ENCODE data around the gene NAALADL2. TPM values are rescaled to one million over a fixed set of nuclear protein-coding genes. Genes with fewer than 3 reads are reported as not detected.

NAALADL2 gene
- polyA plus RNA-seq, 1 donor from 2014 or later: 1.6 TPM

- Histone ChIP-seq H2AFZ (ENCODE audit: low read depth, low read length) (no peak overlapping the region), H3K9ac (ENCODE audit: low read length) (no peak overlapping the region)
Measured at GRCh38 chr3:175585898-175586297, 726.8 kb downstream of the NAALADL2 start.

GRCh38 chr3:175590745-175591144, 731.6 kb downstream of the NAALADL2 start:
- Histone ChIP-seq H3K27me3 (ENCODE audit: insufficient read depth, low read depth, low read length) (no peaks in the 10 kb centered on the region), H2AFZ (ENCODE audit: low read depth, low read length) (no peak overlapping the region), H3K79me2 (replicated peaks; ENCODE audit: insufficient read depth, low read length) (no peaks in the 10 kb centered on the region), H4K20me1 (ENCODE audit: insufficient read depth) (no peaks in the 10 kb centered on the region), H3K9me3 (ENCODE audit: low read length) (no peaks in the 10 kb centered on the region), H3F3A (ENCODE audit: insufficient read depth, low read length, poor library complexity, severe bottlenecking) (no peaks in the 10 kb centered on the region), H3K4me3 (ENCODE audit: low read length) (no peak overlapping the region), H3K9me2 (ENCODE audit: insufficient read depth, low read length) (no peaks in the 10 kb centered on the region), H3K36me3 (ENCODE audit: insufficient read depth, low read length) (no peaks in the 10 kb centered on the region), H3K4me2 (ENCODE audit: low read length) (no peak overlapping the region), H3K27ac (ENCODE audit: low read length) (no peak overlapping the region), H3K9ac (ENCODE audit: low read length) (no peak overlapping the region)
- TF ChIP-seq CTCF (IDR thresholded peaks at IDR 0.05; ENCODE audit: poor library complexity, severe bottlenecking): no peak
- TF ChIP-seq TAF1 (IDR thresholded peaks at IDR 0.05; ENCODE audit: low read depth): no peak
- no peak for TF ChIP-seq REST (IDR thresholded peaks at IDR 0.05; ENCODE audit: borderline replicate concordance)
- no peak for TF ChIP-seq MXI1 (conservative IDR thresholded peaks at IDR 0.05; ENCODE audit: poor library complexity, severe bottlenecking)
- TF ChIP-seq RAD21 (conservative IDR thresholded peaks at IDR 0.05): no peak
- no peak for TF ChIP-seq EZH2 (IDR thresholded peaks at IDR 0.05; ENCODE audit: borderline replicate concordance, insufficient read depth, low read length, poor library complexity, severe bottlenecking)

More at GRCh38 chr3:175585898-175586297, 726.8 kb downstream of the NAALADL2 start:
- H3K27ac ChIP-seq (ENCODE audit: low read length): no peak overlapping the region
- H3K4me3 ChIP-seq (ENCODE audit: low read length): no peak overlapping the region
- H3K4me2 ChIP-seq (ENCODE audit: low read length): no peak overlapping the region
- no peaks in the 10 kb centered on the region for H4K20me1 ChIP-seq (ENCODE audit: insufficient read depth)
- H3K79me2 ChIP-seq (replicated peaks; ENCODE audit: insufficient read depth, low read length): no peaks in the 10 kb centered on the region
- H3K9me2 ChIP-seq (ENCODE audit: insufficient read depth, low read length): no peaks in the 10 kb centered on the region
- no peaks in the 10 kb centered on the region for H3K27me3 ChIP-seq (ENCODE audit: insufficient read depth, low read depth, low read length)
- no peaks in the 10 kb centered on the region for H3F3A ChIP-seq (ENCODE audit: insufficient read depth, low read length, poor library complexity, severe bottlenecking)
- H3K9me3 ChIP-seq (ENCODE audit: low read length): no peaks in the 10 kb centered on the region
- no peaks in the 10 kb centered on the region for H3K36me3 ChIP-seq (ENCODE audit: insufficient read depth, low read length)
- TF ChIP-seq REST (IDR thresholded peaks at IDR 0.05; ENCODE audit: borderline replicate concordance) (no peak), POLR2AphosphoS5 (IDR thresholded peaks at IDR 0.05) (no peak), EZH2 (IDR thresholded peaks at IDR 0.05; ENCODE audit: borderline replicate concordance, insufficient read depth, low read length, poor library complexity, severe bottlenecking) (no peak), RAD21 (conservative IDR thresholded peaks at IDR 0.05) (no peak), MXI1 (conservative IDR thresholded peaks at IDR 0.05; ENCODE audit: poor library complexity, severe bottlenecking) (no peak), EP300 (conservative IDR thresholded peaks at IDR 0.05; ENCODE audit: poor library complexity, severe bottlenecking) (no peak), CTCF (IDR thresholded peaks at IDR 0.05; ENCODE audit: poor library complexity, severe bottlenecking) (no peak), TAF1 (IDR thresholded peaks at IDR 0.05; ENCODE audit: low read depth) (no peak), SMC3 (conservative IDR thresholded peaks at IDR 0.05; ENCODE audit: poor library complexity) (no peak)
